Endothelial cell of umbilical vein (primary cell): ENCODE results near the gene SREBF1. TPM values are rescaled to one million over a fixed set of nuclear protein-coding genes. Genes with fewer than 3 reads are reported as not detected.

Source experiments
- BruUV-seq: library from RNA; stranded (reverse); fragments of 400-500 nt; replicated peaks from 2 replicates; lab custom pipeline; 2021; lab: Mats Ljungman, UMichigan
- CTCF ChIA-PET: fragments of 300-600, 350-600 bp; sonication (Branson Sonifier 250); formaldehyde crosslinking; loops from one replicate; lab custom pipeline; 2021; ENCODE audit warnings: antibody characterized with exemption, inconsistent platforms; lab: Charles Lee
- POLR2A ChIA-PET: fragments of 300-600, 350-600 bp; sonication (Branson Sonifier 250); formaldehyde crosslinking; loops from one replicate; lab custom pipeline; 2021; ENCODE audit warnings: antibody characterized with exemption, inconsistent platforms; lab: Charles Lee
- DNase-seq: peaks from one replicate; pipeline ENCODE4 v3.0.0-alpha.2; 2011; ENCODE audit warnings: low read depth, low spot score
- FAIRE-seq: peaks from 2 replicates; lab custom pipeline; 2011; peaks lifted over from hg19 to GRCh38; lab: Jason Lieb, UNC
- H2AFZ ChIP-seq: 2 replicates; pipeline ENCODE4 v1.6.0; 2012; ENCODE audit warnings: low read depth, low read length, control low read depth, inconsistent platforms
- H3K27ac ChIP-seq: 2 replicates; pipeline ENCODE4 v1.5.1; 2011; ENCODE audit warnings: low read depth, mild to moderate bottlenecking, control low read depth, low read length, moderate library complexity; ENCODE audit not compliant: insufficient read depth
- H3K27me3 ChIP-seq, 2 experiments: 2 replicates each; pipeline versions ENCODE4 v1.6.0 to v1.6.1; 2011; ENCODE audit warnings: low read length in 2 of 2, mixed read lengths in 1 of 2; ENCODE audit not compliant: control insufficient read depth in 2 of 2, insufficient read depth in 2 of 2
- H3K36me3 ChIP-seq, 2 experiments: 2 replicates in 1 of 2; 3 replicates in 1 of 2; pipeline ENCODE4 v1.5.1; 2011; ENCODE audit warnings: low read length in 2 of 2, mild to moderate bottlenecking in 1 of 2, moderate library complexity in 1 of 2; ENCODE audit not compliant: control insufficient read depth in 2 of 2, insufficient read depth in 2 of 2; ENCODE audit errors: extremely low read depth in 1 of 2
- H3K4me1 ChIP-seq: 3 replicates; pipeline ENCODE4 v1.5.1; 2011; ENCODE audit warnings: mild to moderate bottlenecking, low read length; ENCODE audit not compliant: control insufficient read depth, insufficient read depth; ENCODE audit errors: extremely low read depth
- H3K4me2 ChIP-seq: 2 replicates; pipeline ENCODE4 v1.6.1; 2011; ENCODE audit warnings: low read length, control low read depth, mixed read lengths; ENCODE audit not compliant: insufficient read depth
- H3K4me3 ChIP-seq, 3 experiments: fragments of 200-600 bp in 1 of 3; sonication (generic), shearing (Covaris generic) in 1 of 3; replicated peaks in 1 of 3; 2 replicates each; pipeline ENCODE4 v1.5.1; 2011 to 2016; ENCODE audit warnings: control low read depth in 3 of 3, low read length in 3 of 3, mild to moderate bottlenecking in 2 of 3, inconsistent platforms in 1 of 3, low read depth in 1 of 3, moderate library complexity in 1 of 3; ENCODE audit not compliant: insufficient read depth in 1 of 3
- H3K79me2 ChIP-seq: 2 replicates; pipeline ENCODE4 v1.6.0; 2012; ENCODE audit warnings: low read length, inconsistent platforms; ENCODE audit not compliant: control insufficient read depth, insufficient read depth
- H3K9ac ChIP-seq: replicated peaks from 2 replicates; pipeline ENCODE3; 2011; ENCODE audit warnings: low read length, control low read depth; ENCODE audit not compliant: insufficient read depth; ENCODE audit errors: extremely low read depth
- H3K9me1 ChIP-seq: replicated peaks from 3 replicates; pipeline ENCODE4 v1.6.0; 2011; ENCODE audit warnings: mild to moderate bottlenecking, low read length; ENCODE audit not compliant: control insufficient read depth, insufficient read depth; ENCODE audit errors: extremely low read depth
- H3K9me3 ChIP-seq: replicated peaks from 2 replicates; pipeline ENCODE4 v1.5.1; 2012; ENCODE audit warnings: low read length, inconsistent platforms; ENCODE audit not compliant: control insufficient read depth, insufficient read depth
- H4K20me1 ChIP-seq: replicated peaks from 2 replicates; pipeline ENCODE3; 2011; ENCODE audit warnings: mild to moderate bottlenecking, low read length; ENCODE audit not compliant: control insufficient read depth, insufficient read depth; ENCODE audit errors: extremely low read depth
- EZH2 ChIP-seq: IDR thresholded peaks from 2 replicates; pipeline ENCODE4 v1.6.1; 2012; ENCODE audit warnings: borderline replicate concordance, low read depth, mild to moderate bottlenecking, moderate library complexity, low read length, inconsistent platforms; ENCODE audit not compliant: severe bottlenecking
- FOS ChIP-seq: IDR thresholded peaks from 2 replicates; pipeline ENCODE4 v1.6.1; 2011; ENCODE audit warnings: mild to moderate bottlenecking, low read length, moderate library complexity, borderline replicate concordance; ENCODE audit not compliant: insufficient read depth
- GATA2 ChIP-seq: IDR thresholded peaks from 2 replicates; pipeline ENCODE4 v1.7.0; 2011; ENCODE audit warnings: low read depth, mild to moderate bottlenecking, moderate library complexity, mixed read lengths, low read length; ENCODE audit not compliant: insufficient read length, insufficient read depth
- JUN ChIP-seq: IDR thresholded peaks from 2 replicates; pipeline ENCODE4 v1.6.1; 2011; ENCODE audit warnings: borderline replicate concordance, low read depth; ENCODE audit not compliant: insufficient read length, insufficient read depth
- MAX ChIP-seq: IDR thresholded peaks from 2 replicates; pipeline ENCODE4 v1.6.1; 2011; ENCODE audit not compliant: insufficient read depth, insufficient read length
- MYC ChIP-seq: IDR thresholded peaks from one replicate; pipeline ENCODE4 v1.6.1; 2011; ENCODE audit warnings: mild to moderate bottlenecking, low read depth, low read length
- POLR2A ChIP-seq: IDR thresholded peaks from 2 replicates; pipeline ENCODE4 v1.6.1; 2012; ENCODE audit warnings: low read depth, mild to moderate bottlenecking, control low read depth, low read length
- POLR2AphosphoS5 ChIP-seq: IDR thresholded peaks from 2 replicates; pipeline ENCODE4 v1.6.1; 2012; ENCODE audit warnings: low read depth, mild to moderate bottlenecking, control low read depth, low read length, moderate library complexity; ENCODE audit not compliant: insufficient read depth
- dilution Hi-C: fragments of 300-500 bp; cut with MboI; formaldehyde crosslinking; loops from one replicate; pipeline ENCODE4 v1.15.0; 2019; ENCODE audit warnings: low sequenced_read_pairs; ENCODE audit not compliant: extremely low pct_ligation_motif_present
- intact Hi-C: fragments of 100-400 bp; cut with micrococcal nuclease; formaldehyde crosslinking; loops from one replicate; pipeline ENCODE4 v1.10.0; 2022
- polyA plus RNA-seq, 4 experiments: library from polyadenylated mRNA; depleted of rRNA in 3 of 4; stranded (reverse) in 3 of 4; unstranded in 1 of 4; fragments of >200 nt; gene quantifications; 2 replicates each; pipeline versions ENCODE4 v1.2.1 to v1.2.3, GENCODE V29; 2011 to 2012; ENCODE audit warnings: missing spikeins in 1 of 4
- total RNA-seq: library from RNA; stranded (reverse); gene quantifications from 2 replicates; pipeline ENCODE4 v1.2.3, GENCODE V29; 2021
- TF ChIP-seq, protein P1 (sequence below), 2 donors: IDR thresholded peaks; 1 replicate in 1 of 2; 2 replicates in 1 of 2; pipeline ENCODE4 v1.5.1; 2011; ENCODE audit warnings: low read length in 2 of 2, mild to moderate bottlenecking in 2 of 2, moderate library complexity in 2 of 2, control low read depth in 1 of 2, inconsistent platforms in 1 of 2, low read depth in 1 of 2; ENCODE audit not compliant: insufficient read depth in 1 of 2; ENCODE audit errors: extremely low read depth in 1 of 2

SREBF1 gene
- total and polyA plus RNA-seq, 2 donors (not counting 3 experiments of a cell fraction or from before 2014, with no cell fraction given): 50.4 to 109 TPM

DNA sequence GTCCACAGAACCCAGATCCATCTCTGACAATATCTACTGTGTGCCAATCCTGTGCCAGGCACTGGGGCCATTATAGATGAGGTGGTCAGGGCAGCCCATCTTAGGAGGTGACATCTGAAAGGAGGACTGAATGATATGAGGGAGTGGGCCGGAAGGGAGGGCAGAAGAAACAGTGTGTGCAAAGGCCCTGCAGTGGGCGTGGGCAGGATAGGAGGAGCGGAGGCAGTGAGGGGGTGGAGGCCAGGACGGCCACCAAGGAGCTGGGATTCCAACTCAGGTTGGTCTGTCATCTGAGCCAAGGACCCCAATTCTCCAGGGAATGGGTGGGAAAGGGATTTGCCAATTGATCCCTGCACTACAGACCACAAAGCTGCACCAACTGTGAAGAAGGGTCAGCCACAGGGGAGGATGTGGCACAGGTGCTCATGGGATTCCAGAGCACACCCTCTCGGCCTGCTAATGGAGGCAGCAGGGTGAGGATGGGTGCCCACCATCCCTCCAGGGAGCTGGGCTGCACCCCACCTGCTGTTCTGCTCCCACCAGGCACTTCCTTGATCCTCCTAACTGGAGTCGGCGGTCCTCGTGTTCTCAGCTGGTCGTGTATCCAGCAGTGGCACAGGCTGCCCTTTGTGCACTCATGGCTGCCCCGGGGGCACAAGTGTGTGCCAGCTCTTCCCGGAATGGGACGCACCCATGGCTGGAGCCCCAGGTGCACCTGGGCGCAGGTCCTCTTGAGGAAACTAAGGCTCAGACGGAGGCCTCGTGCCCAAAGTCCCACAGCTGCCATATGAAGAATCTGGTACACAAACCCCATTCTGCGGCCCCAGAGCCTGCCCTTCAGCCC is 9.6 kb downstream of the SREBF1 start:
- dilution Hi-C loops: no loop called here
- no peaks in the 10 kb centered on the region for H3K9me1 ChIP-seq
- ChIA-PET POLR2A (no interaction called here), CTCF (interaction anchor here (0.8 to 1.4 kb wide), 2 partner anchors 9 to 14 kb away, joined by 3 to 6 read pairs; partner anchors contain the start of gene SREBF1)
- H3K36me3 ChIP-seq: peaks cover 0 to 3% of the 10 kb centered on the region in 2 experiments
- no peak overlapping the region for H2AFZ ChIP-seq
- H3K79me2 ChIP-seq: peaks cover 79% of the 10 kb centered on the region
- TF ChIP-seq EZH2 (no peak), JUN (no peak), FOS (no peak), POLR2A (no peak), MAX (no peak), POLR2AphosphoS5 (no peak), MYC (no peak), GATA2 (no peak)
- TF ChIP-seq, protein P1, sequence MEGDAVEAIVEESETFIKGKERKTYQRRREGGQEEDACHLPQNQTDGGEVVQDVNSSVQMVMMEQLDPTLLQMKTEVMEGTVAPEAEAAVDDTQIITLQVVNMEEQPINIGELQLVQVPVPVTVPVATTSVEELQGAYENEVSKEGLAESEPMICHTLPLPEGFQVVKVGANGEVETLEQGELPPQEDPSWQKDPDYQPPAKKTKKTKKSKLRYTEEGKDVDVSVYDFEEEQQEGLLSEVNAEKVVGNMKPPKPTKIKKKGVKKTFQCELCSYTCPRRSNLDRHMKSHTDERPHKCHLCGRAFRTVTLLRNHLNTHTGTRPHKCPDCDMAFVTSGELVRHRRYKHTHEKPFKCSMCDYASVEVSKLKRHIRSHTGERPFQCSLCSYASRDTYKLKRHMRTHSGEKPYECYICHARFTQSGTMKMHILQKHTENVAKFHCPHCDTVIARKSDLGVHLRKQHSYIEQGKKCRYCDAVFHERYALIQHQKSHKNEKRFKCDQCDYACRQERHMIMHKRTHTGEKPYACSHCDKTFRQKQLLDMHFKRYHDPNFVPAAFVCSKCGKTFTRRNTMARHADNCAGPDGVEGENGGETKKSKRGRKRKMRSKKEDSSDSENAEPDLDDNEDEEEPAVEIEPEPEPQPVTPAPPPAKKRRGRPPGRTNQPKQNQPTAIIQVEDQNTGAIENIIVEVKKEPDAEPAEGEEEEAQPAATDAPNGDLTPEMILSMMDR (IDR thresholded peaks at IDR 0.05; ENCODE audit: extremely low read depth in 1 of 2, insufficient read depth in 1 of 2, low read depth in 1 of 2, low read length in 2 of 2): no peak
- H3K4me2 ChIP-seq: no peak overlapping the region
- no peak overlapping the region for H3K27ac ChIP-seq
- H3K4me1 ChIP-seq: peaks cover 25% of the 10 kb centered on the region
- no peaks in the 10 kb centered on the region for H3K9me3 ChIP-seq
- intact Hi-C loops: no loop called here
- BruUV-seq: no TSS peak
- no peaks in the 10 kb centered on the region for H3K27me3 ChIP-seq
- FAIRE-seq (no peak), DNase-seq (no peak)
- no peaks in the 10 kb centered on the region for H4K20me1 ChIP-seq
- H3K9ac ChIP-seq: no peak overlapping the region
- H3K4me3 ChIP-seq: no peak overlapping the region
